GM18519 (cell line): ENCODE measurements around the gene SSBP1.
"Not testable (repeated sequence)": the region's sequence is repeated elsewhere in the genome, so short reads cannot be mapped to it uniquely, and the experiment has no call there.

Experiments used
- ATAC-seq: cut with Tn5 transposase; IDR thresholded peaks from one replicate; pipeline ENCODE4 v1.9.1; 2021; ENCODE audit warnings: mild to moderate bottlenecking, moderate library complexity; ENCODE audit not compliant: unreplicated experiment, low FRiP score

Gene SSBP1

GRCh38 chr7:141752634-141753033, 14.5 kb downstream of the SSBP1 start:
- ATAC-seq = no peak

GRCh38 chr7:141754939-141755338, 16.8 kb downstream of the SSBP1 start:
- ATAC-seq = no peak

- ATAC-seq = no peak
Measured at GRCh38 chr7:141763797-141764196, 25.6 kb downstream of the SSBP1 start, which contains the start of gene TAS2R3. TAS2R3 (plus strand) TSS chr7:141764097; CDS start chr7:141764159, 62 bp downstream.

GRCh38 chr7:141770083-141770583, 32.0 kb downstream of the SSBP1 start:
- not testable (repeated sequence) for ATAC-seq

- no peak for ATAC-seq
Measured at GRCh38 chr7:141776374-141776773, 38.2 kb downstream of the SSBP1 start, which contains the start of gene TAS2R4. TAS2R4 (plus strand) TSS chr7:141776674; CDS start chr7:141778489, 1,815 bp downstream.

GRCh38 chr7:141785706-141786552, 47.8 kb downstream of the SSBP1 start:
- ATAC-seq = peak; percentile 77

- ATAC-seq = no peak
Measured at GRCh38 chr7:141788296-141788695, 50.1 kb downstream of the SSBP1 start.

GRCh38 chr7:141789917-141790316, 51.8 kb downstream of the SSBP1 start, which contains the start of gene TAS2R5:
TAS2R5 (plus strand) TSS chr7:141790217; CDS start chr7:141790362, 145 bp downstream.
- no peak for ATAC-seq

- no peak for ATAC-seq
Measured at GRCh38 chr7:141792526-141792925, 54.4 kb downstream of the SSBP1 start.
